CD4-positive, alpha-beta T cell (primary cell): ENCODE results near the gene ARHGAP30. TPM values are rescaled to one million over a fixed set of nuclear protein-coding genes. Genes with fewer than 3 reads are reported as not detected.
"Not testable (repeated sequence)": the region's sequence is repeated elsewhere in the genome, so short reads cannot be mapped to it uniquely, and the experiment has no call there.

Source experiments
- ATAC-seq: fragments of 200-7000 bp; cut with Tn5 transposase; one replicate; pipeline ENCODE4 v1.10.0; 2022; ENCODE audit warnings: mild to moderate bottlenecking; ENCODE audit not compliant: poor library complexity
- CTCF ChIA-PET: fragments of 350-600 bp; sonication (Branson Sonifier 250); formaldehyde crosslinking; loops from one replicate; lab custom pipeline; 2021; ENCODE audit warnings: antibody characterized with exemption, inconsistent platforms; lab: Charles Lee
- POLR2A ChIA-PET: fragments of 350-600 bp; sonication (Branson Sonifier 250); formaldehyde crosslinking; loops from one replicate; lab custom pipeline; 2021; ENCODE audit warnings: antibody characterized with exemption, inconsistent platforms; lab: Charles Lee
- DNase-seq, 14 experiments: peaks; one replicate each; pipeline ENCODE4 v3.0.0-alpha.2; 2013 to 2020; ENCODE audit warnings: mixed read lengths in 2 of 14
- H3K27ac ChIP-seq, 2 donors: one replicate each; pipeline versions ENCODE4 v1.5.1 to v1.7.0; 2013; ENCODE audit warnings: low read length in 2 of 2, low read depth in 1 of 2, mild to moderate bottlenecking in 1 of 2
- H3K27me3 ChIP-seq, 2 experiments: 1 replicate in 1 of 2; 2 replicates in 1 of 2; pipeline versions ENCODE4 v1.6.1 to v1.7.0; 2013; ENCODE audit warnings: low read length in 2 of 2, control low read depth in 1 of 2, mild to moderate bottlenecking in 1 of 2, moderate library complexity in 1 of 2; ENCODE audit not compliant: insufficient read depth in 2 of 2, control insufficient read depth in 1 of 2
- H3K36me3 ChIP-seq: one replicate; pipeline ENCODE4 v1.6.1; 2013; ENCODE audit warnings: low read length, control low read depth; ENCODE audit not compliant: insufficient read depth
- H3K4me1 ChIP-seq: one replicate; pipeline ENCODE4 v1.6.1; 2013; ENCODE audit warnings: low read length, control low read depth; ENCODE audit not compliant: insufficient read depth
- H3K4me3 ChIP-seq: one replicate; pipeline ENCODE4 v1.5.1; 2013; ENCODE audit warnings: mild to moderate bottlenecking, low read length, moderate library complexity
- H3K9me3 ChIP-seq, 2 experiments: 1 replicate in 1 of 2; 2 replicates in 1 of 2; pipeline versions ENCODE4 v1.6.1 to v1.7.0; 2013; ENCODE audit warnings: low read length in 2 of 2, mild to moderate bottlenecking in 2 of 2, control low read depth in 1 of 2, moderate library complexity in 1 of 2; ENCODE audit not compliant: control insufficient read depth in 1 of 2, insufficient read depth in 1 of 2
- H3K27ac Mint-ChIP-seq: one replicate; pipeline ENCODE4 v1.8.0; 2020; ENCODE audit warnings: mixed read lengths
- H3K27me3 Mint-ChIP-seq: one replicate; pipeline ENCODE4 v1.8.0; 2021; ENCODE audit warnings: mixed read lengths
- H3K36me3 Mint-ChIP-seq: one replicate; pipeline ENCODE4 v1.8.0; 2021; ENCODE audit warnings: low read depth, mixed read lengths
- H3K4me1 Mint-ChIP-seq: one replicate; pipeline ENCODE4 v1.8.0; 2021; ENCODE audit warnings: low read depth, mixed read lengths
- H3K4me3 Mint-ChIP-seq: one replicate; pipeline ENCODE4 v1.8.0; 2020; ENCODE audit warnings: mild to moderate bottlenecking, mixed read lengths
- H3K9me3 Mint-ChIP-seq: one replicate; pipeline ENCODE4 v1.8.0; 2020; ENCODE audit warnings: mixed read lengths
- intact Hi-C, 2 experiments: fragments of 100-400 bp; cut with DNase I in 1 of 2; cut with micrococcal nuclease in 1 of 2; formaldehyde crosslinking; loops; one replicate each; pipeline versions ENCODE4 v1.15.1 to v1.9.0; 2023 to 2025; cut with DNase I, micrococcal nuclease
- total RNA-seq, 174 experiments: library from RNA in 2 of 174; stranded (reverse) in 2 of 174; gene quantifications; one replicate each; pipeline ENCODE4 v1.2.3 and lab custom pipeline; 2021 to 2026
- TF ChIP-seq, protein P1 (sequence below): fragments of 200-600 bp; IDR thresholded peaks from one replicate; pipeline ENCODE4 v1.8.0; 2022; ENCODE audit warnings: antibody characterized with exemption, mild to moderate bottlenecking

Gene ARHGAP30
- total RNA-seq, 2 experiments from 2014 or later = 76.6 to 78.9 TPM

DNA sequence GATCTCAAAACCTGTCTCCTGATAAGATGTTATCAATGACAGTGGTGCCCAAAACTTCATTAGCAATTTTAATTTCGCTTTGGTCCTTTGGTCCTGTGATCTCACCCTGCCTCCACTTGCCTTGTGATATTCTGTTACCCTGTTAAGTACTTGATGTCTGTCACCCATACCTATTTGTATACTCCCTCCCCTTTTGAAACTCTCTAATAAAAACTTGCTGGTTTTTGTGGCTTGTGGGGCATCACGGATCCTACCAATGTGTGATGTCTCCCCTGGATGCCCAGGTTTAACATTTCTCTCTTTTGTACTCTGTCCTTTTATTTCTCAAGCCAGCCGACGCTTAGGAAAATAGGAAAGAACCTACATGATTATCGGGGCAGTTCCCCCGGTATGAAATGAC lies 5.8 kb downstream of the ARHGAP30 start:
- ATAC-seq, H3K27me3 Mint-ChIP-seq, H3K9me3 ChIP-seq, H3K4me3 ChIP-seq, intact Hi-C loops, H3K27me3 ChIP-seq, POLR2A ChIA-PET, H3K9me3 Mint-ChIP-seq: not testable (repeated sequence)
- Mint-ChIP-seq H3K4me3 (peak overlapping the region; percentile 85), H3K27ac (peak overlapping the region; percentile 88), H3K4me1 (peaks cover 80% of the 10 kb centered on the region), H3K36me3 (peaks cover 76% of the 10 kb centered on the region)
- H3K36me3 ChIP-seq = peaks cover 58% of the 10 kb centered on the region
- DNase-seq = peak in 1 of 14 experiments; percentile 24
- peaks cover 89% of the 10 kb centered on the region for H3K4me1 ChIP-seq
- CTCF ChIA-PET = interaction anchor here (0.7 kb wide), 1 partner anchor 761 kb away, joined by 3 read pairs; no protein-coding TSS in a partner anchor
- peak overlapping the region in 1 of 2 donors; percentile 34 for H3K27ac ChIP-seq

DNA sequence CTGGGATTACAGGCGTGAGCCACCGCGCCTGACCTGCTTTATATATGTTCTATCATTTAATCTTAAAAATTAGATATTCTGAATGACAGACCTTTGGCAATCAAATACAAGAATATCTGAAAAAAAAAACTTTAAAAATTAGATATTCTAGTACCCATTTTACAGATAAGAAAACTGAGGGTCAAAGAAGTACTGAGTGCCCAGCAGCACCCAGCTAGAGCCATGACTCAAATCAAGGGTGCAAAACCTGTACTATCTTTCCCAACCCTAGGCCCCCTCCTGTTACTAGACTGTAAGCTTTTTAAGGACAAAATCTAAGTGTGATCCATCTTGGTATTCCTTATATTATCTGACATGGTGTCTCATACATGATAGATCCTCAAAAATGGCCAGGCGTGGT lies 8.3 kb downstream of the ARHGAP30 start:
- ATAC-seq (no peak), DNase-seq (no peak)
- POLR2A ChIA-PET = interaction anchor here (0.6 to 3.1 kb wide), 6 partner anchors 9 to 47 kb away, joined by 3 to 20 read pairs (median 4); partner anchors contain the start of genes ARHGAP30, TSTD1 and USF1
- Histone ChIP-seq H3K9me3 (no peaks in the 10 kb centered on the region), H3K4me3 (no peak overlapping the region), H3K27me3 (no peaks in the 10 kb centered on the region), H3K27ac (no peak overlapping the region), H3K36me3 (peaks cover 72% of the 10 kb centered on the region), H3K4me1 (peaks cover 82% of the 10 kb centered on the region)
- Mint-ChIP-seq H3K27ac (peak overlapping the region; percentile 88), H3K27me3 (no peaks in the 10 kb centered on the region), H3K4me3 (no peak overlapping the region), H3K36me3 (peaks cover 68% of the 10 kb centered on the region), H3K9me3 (no peaks in the 10 kb centered on the region), H3K4me1 (peaks cover 72% of the 10 kb centered on the region)
- intact Hi-C loops = no loop called here
- CTCF ChIA-PET = interaction anchor here (0.6 to 2.3 kb wide), 3 partner anchors 21 to 36 kb away, joined by 3 to 8 read pairs (median 3); no protein-coding TSS in a partner anchor
- TF ChIP-seq, protein P1, sequence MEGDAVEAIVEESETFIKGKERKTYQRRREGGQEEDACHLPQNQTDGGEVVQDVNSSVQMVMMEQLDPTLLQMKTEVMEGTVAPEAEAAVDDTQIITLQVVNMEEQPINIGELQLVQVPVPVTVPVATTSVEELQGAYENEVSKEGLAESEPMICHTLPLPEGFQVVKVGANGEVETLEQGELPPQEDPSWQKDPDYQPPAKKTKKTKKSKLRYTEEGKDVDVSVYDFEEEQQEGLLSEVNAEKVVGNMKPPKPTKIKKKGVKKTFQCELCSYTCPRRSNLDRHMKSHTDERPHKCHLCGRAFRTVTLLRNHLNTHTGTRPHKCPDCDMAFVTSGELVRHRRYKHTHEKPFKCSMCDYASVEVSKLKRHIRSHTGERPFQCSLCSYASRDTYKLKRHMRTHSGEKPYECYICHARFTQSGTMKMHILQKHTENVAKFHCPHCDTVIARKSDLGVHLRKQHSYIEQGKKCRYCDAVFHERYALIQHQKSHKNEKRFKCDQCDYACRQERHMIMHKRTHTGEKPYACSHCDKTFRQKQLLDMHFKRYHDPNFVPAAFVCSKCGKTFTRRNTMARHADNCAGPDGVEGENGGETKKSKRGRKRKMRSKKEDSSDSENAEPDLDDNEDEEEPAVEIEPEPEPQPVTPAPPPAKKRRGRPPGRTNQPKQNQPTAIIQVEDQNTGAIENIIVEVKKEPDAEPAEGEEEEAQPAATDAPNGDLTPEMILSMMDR = no peak

DNA sequence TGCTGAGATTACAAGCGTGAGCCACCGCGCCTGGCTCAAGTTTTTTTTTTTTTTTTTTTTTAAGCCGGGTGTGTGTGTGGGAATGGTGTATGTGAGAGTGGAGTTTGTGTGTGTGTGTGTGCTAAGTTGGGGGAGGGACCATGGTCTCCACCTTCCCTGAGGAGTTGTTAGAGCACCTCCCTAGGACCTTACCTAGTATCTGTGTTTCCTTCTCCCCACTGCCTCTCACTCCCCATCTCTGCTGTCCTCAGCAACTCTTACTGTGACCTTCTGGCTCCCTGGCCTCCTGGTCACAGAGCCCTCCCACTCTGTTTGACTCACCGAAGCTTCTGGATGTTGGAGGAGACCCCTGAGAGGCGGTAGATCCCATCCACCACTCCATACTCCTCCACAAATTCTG lies 10.4 kb downstream of the ARHGAP30 start:
- Histone ChIP-seq H3K4me3 (no peak overlapping the region), H3K4me1 (peaks cover 67% of the 10 kb centered on the region), H3K27me3 (no peaks in the 10 kb centered on the region), H3K27ac (peak overlapping the region; percentile 13 to 54), H3K9me3 (no peaks in the 10 kb centered on the region), H3K36me3 (peaks cover 77% of the 10 kb centered on the region)
- H3K36me3 Mint-ChIP-seq = peaks cover 79% of the 10 kb centered on the region
- no peak overlapping the region for H3K4me3 Mint-ChIP-seq
- TF ChIP-seq, protein P1 = no peak
- H3K27me3 Mint-ChIP-seq = no peaks in the 10 kb centered on the region
- ChIA-PET CTCF (interaction anchor here (0.6 to 2.3 kb wide), 3 partner anchors 9 to 38 kb away, joined by 3 to 8 read pairs (median 3); partner anchors contain the start of gene USF1), POLR2A (interaction anchor here (0.8 to 3.1 kb wide), 3 partner anchors 8 to 14 kb away, joined by 3 to 20 read pairs (median 16); partner anchors contain the start of genes ARHGAP30 and USF1)
- intact Hi-C loops = no loop called here
- H3K9me3 Mint-ChIP-seq = no peaks in the 10 kb centered on the region
- DNase-seq = no peak
- H3K27ac Mint-ChIP-seq = peak overlapping the region; percentile 88
- peaks cover 64% of the 10 kb centered on the region for H3K4me1 Mint-ChIP-seq
- ATAC-seq = no peak
